K562 (cell line): ENCODE results near the gene IGSF3. TPM values are rescaled to one million over a fixed set of nuclear protein-coding genes. Genes with fewer than 3 reads are reported as not detected.

Experiments used
- ATAC-seq: fragments of 200-7000 bp; cut with Tn5 transposase; 3 replicates; pipeline ENCODE4 v1.9.1; 2020; ENCODE audit warnings: moderate library complexity
- BruUV-seq: library from RNA; stranded (reverse); fragments of 400-500 nt; replicated peaks from 2 replicates; lab custom pipeline; 2021; lab: Mats Ljungman, UMichigan
- CTCF ChIA-PET: fragments of 300-600 bp; formaldehyde crosslinking; extraction: SDS; loops from one replicate; lab custom pipeline; 2021; ENCODE audit warnings: low intra/inter-chr PET ratio; lab: Yijun Ruan, JAX
- POLR2A ChIA-PET: fragments of 300-600, 350-650 bp; sonication (Branson Sonifier 250); formaldehyde crosslinking; extraction: SDS; loops from one replicate; lab custom pipeline; 2021; ENCODE audit warnings: antibody characterized with exemption, inconsistent platforms; lab: Yijun Ruan, JAX
- DNase-seq, 4 experiments: peaks; one replicate each; pipeline versions ENCODE4 v3.0.0 to v3.0.0-alpha.2; 2011 to 2018; ENCODE audit warnings: low spot score in 3 of 4, mixed read lengths in 3 of 4; ENCODE audit errors: extremely low read depth in 1 of 4
- FAIRE-seq: peaks from 2 replicates; lab custom pipeline; 2011; peaks lifted over from hg19 to GRCh38; lab: Jason Lieb, UNC
- H2AFZ ChIP-seq: 2 replicates; pipeline ENCODE4 v1.6.0; 2011; ENCODE audit warnings: low read depth, low read length, control low read depth, inconsistent platforms
- H3K27ac ChIP-seq: fragments of 200-600 bp; 3 replicates; pipeline ENCODE4 v1.8.0; 2011; ENCODE audit warnings: low read depth, mild to moderate bottlenecking, control low read depth, inconsistent platforms, low read length, moderate library complexity, mixed read lengths; ENCODE audit errors: extremely low read depth
- H3K27me3 ChIP-seq, 2 experiments: fragments of 300-600 bp in 1 of 2; 2 replicates in 1 of 2; 3 replicates in 1 of 2; pipeline versions ENCODE4 v1.6.0 to v1.8.0; 2011; ENCODE audit warnings: inconsistent platforms in 2 of 2, low read length in 2 of 2, mild to moderate bottlenecking in 1 of 2, mixed read lengths in 1 of 2, moderate library complexity in 1 of 2; ENCODE audit not compliant: control insufficient read depth in 2 of 2, insufficient read depth in 2 of 2
- H3K36me3 ChIP-seq: fragments of 300-600 bp; 3 replicates; pipeline ENCODE4 v1.8.0; 2011; ENCODE audit warnings: mild to moderate bottlenecking, low read length, inconsistent platforms; ENCODE audit not compliant: control insufficient read depth, insufficient read depth
- H3K4me1 ChIP-seq, 2 experiments: fragments of 200-600 bp in 1 of 2; replicated peaks in 1 of 2; 2 replicates in 1 of 2; 3 replicates in 1 of 2; pipeline versions ENCODE4 v1.5.1 to v1.8.0; 2011; ENCODE audit warnings: inconsistent platforms in 2 of 2, low read length in 2 of 2, mild to moderate bottlenecking in 1 of 2, mixed read lengths in 1 of 2, moderate library complexity in 1 of 2; ENCODE audit not compliant: control insufficient read depth in 2 of 2, insufficient read depth in 2 of 2
- H3K4me2 ChIP-seq: 2 replicates; pipeline ENCODE4 v1.6.1; 2011; ENCODE audit warnings: low read length, control low read depth, inconsistent platforms, mixed read lengths; ENCODE audit not compliant: insufficient read depth
- H3K4me3 ChIP-seq: fragments of 200-600 bp; sonication (generic), shearing (Covaris generic); 2 replicates; pipeline ENCODE4 v1.5.1; 2016; ENCODE audit warnings: control low read depth, inconsistent platforms
- H3K79me2 ChIP-seq: fragments of 200-600 bp; 3 replicates; pipeline ENCODE4 v1.8.0; 2011; ENCODE audit warnings: low read length, inconsistent platforms; ENCODE audit not compliant: control insufficient read depth, insufficient read depth
- H3K9ac ChIP-seq, 2 experiments: 2 replicates each; pipeline versions ENCODE4 v1.6.0 to v1.6.1; 2011; ENCODE audit warnings: low read depth in 2 of 2, low read length in 2 of 2, control low read depth in 1 of 2, inconsistent platforms in 1 of 2, mild to moderate bottlenecking in 1 of 2, mixed read lengths in 1 of 2; ENCODE audit not compliant: insufficient read depth in 1 of 2
- H3K9me1 ChIP-seq: one replicate; pipeline ENCODE4 v1.6.0; 2011; ENCODE audit warnings: inconsistent platforms, mild to moderate bottlenecking, low read length, moderate library complexity; ENCODE audit not compliant: control insufficient read depth, insufficient read depth
- H3K9me3 ChIP-seq: replicated peaks from 2 replicates; pipeline ENCODE4 v1.5.1; 2011; ENCODE audit warnings: low read depth, low read length, inconsistent platforms; ENCODE audit not compliant: control insufficient read depth, insufficient read depth
- H4K20me1 ChIP-seq: replicated peaks from 2 replicates; pipeline ENCODE4 v1.6.1; 2011; ENCODE audit warnings: low read length, inconsistent platforms, mixed read lengths; ENCODE audit not compliant: control insufficient read depth, insufficient read depth
- FOSL1 ChIP-seq: fragments of 200-800 bp; sonication (Bioruptor generic); conservative IDR thresholded peaks from 2 replicates; pipeline ENCODE4 v1.6.1; 2016; ENCODE audit warnings: missing genetic modification characterization, missing compliant biosample characterization
- HDAC3 ChIP-seq: fragments of 450-650 bp; IDR thresholded peaks from 2 replicates; pipeline ENCODE4 v1.6.1; 2018; ENCODE audit warnings: borderline replicate concordance, mild to moderate bottlenecking, moderate library complexity; ENCODE audit not compliant: partially characterized antibody
- HSF4 ChIP-seq: fragments of 250-450 bp; sonication (Bioruptor Pico); IDR thresholded peaks from 2 replicates; pipeline ENCODE4 v2.1.2; 2022; ENCODE audit warnings: mild to moderate bottlenecking, moderate library complexity, borderline replicate concordance
- SMAD3 ChIP-seq: fragments of 450-650 bp; formaldehyde crosslinking; conservative IDR thresholded peaks from 2 replicates; pipeline ENCODE4 v1.4.0; 2020; ENCODE audit warnings: mild to moderate bottlenecking
- ZBTB11 ChIP-seq, 3 experiments: fragments of 200-800 bp in 1 of 3; fragments of 250-450 bp in 1 of 3; fragments of 450-650 bp in 1 of 3; sonication (Bioruptor Pico) in 1 of 3; sonication (Bioruptor generic) in 1 of 3; formaldehyde crosslinking in 1 of 3; IDR thresholded peaks; 2 replicates each; pipeline versions ENCODE4 v1.6.1 to v1.8.0; 2016 to 2022; ENCODE audit warnings: mild to moderate bottlenecking in 2 of 3, missing genetic modification characterization in 2 of 3, missing compliant biosample characterization in 1 of 3, moderate library complexity in 1 of 3
- WGBS: fragments of 100-300 bp; shearing (Covaris generic); methylation state at CpG from one replicate; pipeline ENCODE4 v1.1.6; 2016; ENCODE audit warnings: low coverage, mixed read lengths; ENCODE audit not compliant: insufficient coverage; ENCODE audit errors: missing lambda C conversion rate; 5-methylcytosine and 5-hydroxymethylcytosine counted together
- in situ Hi-C: fragments of 300-500 bp; cut with MboI; formaldehyde crosslinking; loops from 4 replicates; pipeline ENCODE4 v1.15.0; 2018; ENCODE audit warnings: inconsistent platforms, mixed read lengths
- intact Hi-C: fragments of 100-400 bp; cut with micrococcal nuclease; formaldehyde crosslinking; loops from 2 replicates; pipeline ENCODE4 v1.14.2; 2022
- polyA plus RNA-seq, 8 experiments: library from polyadenylated mRNA; depleted of rRNA in 4 of 8; stranded (reverse) in 5 of 8; unstranded in 3 of 8; fragments of >200 nt; fragmentation: Nextera tagmentation in 2 of 8; fragmentation: Illumina TruSeq in 1 of 8; extraction: Ambion mirVana in 2 of 8; extraction: Trizol in 1 of 8; gene quantifications; 2 replicates each; pipeline versions ENCODE4 v1.2.1 to v1.2.3, GENCODE V29; 2011 to 2014; ENCODE audit warnings: inconsistent platforms in 1 of 8, missing spikeins in 1 of 8
- total RNA-seq, 7 experiments: library from RNA; depleted of rRNA in 6 of 7; stranded (reverse); fragments of >200 nt in 6 of 7; fragmentation: Illumina TruSeq in 2 of 7; extraction: Trizol in 2 of 7; gene quantifications; 2 replicates each; pipeline versions ENCODE4 v1.2.1 to v1.2.3, GENCODE V29; 2011 to 2021; ENCODE audit warnings: low replicate concordance in 1 of 7
- TF ChIP-seq, protein P1 (sequence below): sonication (generic); formaldehyde crosslinking; IDR thresholded peaks from 2 replicates; pipeline ENCODE4 v1.8.0; 2022; ENCODE audit warnings: mild to moderate bottlenecking, missing genetic modification reagents, borderline replicate concordance

IGSF3 gene
- total and polyA plus RNA-seq, 9 of the 15 experiments (the other 6 are each of a cell fraction or from before 2014, with no cell fraction given): 1.1 to 15.0 (median 8.3) TPM

- no peak for FAIRE-seq
- WGBS: 71% methylated on average over 4 of the region's 4 CpGs
Measured at GRCh38 chr1:116697548-116698243, 30.2 kb upstream of the IGSF3 start.

More at GRCh38 chr1:116697548-116698243, 30.2 kb upstream of the IGSF3 start:
- no peak overlapping the region for H3K4me3 ChIP-seq
- no peaks in the 10 kb centered on the region for H3K27me3 ChIP-seq
- H3K27ac ChIP-seq: no peak overlapping the region
- no peaks in the 10 kb centered on the region for H3K36me3 ChIP-seq
- no peaks in the 10 kb centered on the region for H3K9me3 ChIP-seq
- ChIA-PET CTCF (no interaction called here), POLR2A (interaction anchor here (0.7 to 0.9 kb wide), 2 partner anchors 11 to 16 kb away, joined by 3 to 5 read pairs; no protein-coding TSS in a partner anchor)
- no TSS peak for BruUV-seq
- intact Hi-C loops (no loop called here), in situ Hi-C loops (no loop called here)
- peak overlapping the region; percentile 45 for H2AFZ ChIP-seq
- peaks cover 19 to 29% of the 10 kb centered on the region in 2 experiments; a peak in 4 of 5 replicates for H3K4me1 ChIP-seq
- no peaks in the 10 kb centered on the region for H4K20me1 ChIP-seq
- no peak overlapping the region for H3K4me2 ChIP-seq
- H3K79me2 ChIP-seq: no peaks in the 10 kb centered on the region
- no peaks in the 10 kb centered on the region for H3K9me1 ChIP-seq
- TF ChIP-seq HSF4 (CRISPR knock-in tag) (0 out of 2 replicates have a peak, but pooled peaks have one; percentile 1), SMAD3 (CRISPR knock-in tag) (no peak), HDAC3 (peak; percentile 14), FOSL1 (0 out of 2 replicates have a peak, but pooled peaks have one; percentile 12), ZBTB11 (CRISPR knock-in tag; IDR thresholded peaks at IDR 0.05) (0 out of 6 replicates have a peak, but pooled peaks of 1 of the 3 experiments have one; percentile 18)
- TF ChIP-seq, protein P1, sequence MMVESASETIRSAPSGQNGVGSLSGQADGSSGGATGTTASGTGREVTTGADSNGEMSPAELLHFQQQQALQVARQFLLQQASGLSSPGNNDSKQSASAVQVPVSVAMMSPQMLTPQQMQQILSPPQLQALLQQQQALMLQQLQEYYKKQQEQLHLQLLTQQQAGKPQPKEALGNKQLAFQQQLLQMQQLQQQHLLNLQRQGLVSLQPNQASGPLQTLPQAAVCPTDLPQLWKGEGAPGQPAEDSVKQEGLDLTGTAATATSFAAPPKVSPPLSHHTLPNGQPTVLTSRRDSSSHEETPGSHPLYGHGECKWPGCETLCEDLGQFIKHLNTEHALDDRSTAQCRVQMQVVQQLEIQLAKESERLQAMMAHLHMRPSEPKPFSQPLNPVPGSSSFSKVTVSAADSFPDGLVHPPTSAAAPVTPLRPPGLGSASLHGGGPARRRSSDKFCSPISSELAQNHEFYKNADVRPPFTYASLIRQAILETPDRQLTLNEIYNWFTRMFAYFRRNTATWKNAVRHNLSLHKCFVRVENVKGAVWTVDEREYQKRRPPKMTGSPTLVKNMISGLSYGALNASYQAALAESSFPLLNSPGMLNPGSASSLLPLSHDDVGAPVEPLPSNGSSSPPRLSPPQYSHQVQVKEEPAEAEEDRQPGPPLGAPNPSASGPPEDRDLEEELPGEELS (CRISPR knock-in tag): no peak
- TF ChIP-seq, all 486 proteins: peak for 4
- DNase-seq (no peak), ATAC-seq (no peak)
- no peak overlapping the region for H3K9ac ChIP-seq
